Bronchial epithelial cell (primary cell): ENCODE results near the gene MPPED1. TPM values are rescaled to one million over a fixed set of nuclear protein-coding genes. Genes with fewer than 3 reads are reported as not detected.
A peak's percentile ranks its signal among the peaks of the same experiment; 100 is the strongest.

Experiments
- DNase-seq: peaks from one replicate; pipeline ENCODE4 v3.0.0-alpha.2; 2010; ENCODE audit warnings: low read depth
- FAIRE-seq: peaks from 2 replicates; lab custom pipeline; 2011; peaks lifted over from hg19 to GRCh38; lab: Jason Lieb, UNC
- H3K27me3 ChIP-seq: 2 replicates; pipeline ENCODE4 v1.5.1; 2011; ENCODE audit warnings: low read length; ENCODE audit not compliant: control insufficient read depth, insufficient read depth
- H3K36me3 ChIP-seq: 2 replicates; pipeline ENCODE4 v1.5.1; 2011; ENCODE audit warnings: low read length; ENCODE audit not compliant: control insufficient read depth, insufficient read depth
- H3K4me3 ChIP-seq: 2 replicates; pipeline ENCODE4 v1.5.1; 2011; ENCODE audit warnings: mild to moderate bottlenecking, low read depth, low read length, control low read depth
- total RNA-seq: library from RNA; depleted of rRNA; stranded (reverse); fragments of >200 nt; gene quantifications from 2 replicates; pipeline ENCODE4 v1.2.1, GENCODE V29; 2014
- TF ChIP-seq, protein P1 (sequence below): IDR thresholded peaks from 2 replicates; pipeline ENCODE4 v1.5.1; 2011; ENCODE audit warnings: mild to moderate bottlenecking, moderate library complexity, low read length, control low read depth, inconsistent platforms; ENCODE audit not compliant: insufficient read depth, severe bottlenecking

Gene MPPED1
- total RNA-seq, 1 donor from 2014 or later = not detected

- no peak overlapping the region for H3K4me3 ChIP-seq
- no peaks in the 10 kb centered on the region for H3K27me3 ChIP-seq
- TF ChIP-seq, protein P1, sequence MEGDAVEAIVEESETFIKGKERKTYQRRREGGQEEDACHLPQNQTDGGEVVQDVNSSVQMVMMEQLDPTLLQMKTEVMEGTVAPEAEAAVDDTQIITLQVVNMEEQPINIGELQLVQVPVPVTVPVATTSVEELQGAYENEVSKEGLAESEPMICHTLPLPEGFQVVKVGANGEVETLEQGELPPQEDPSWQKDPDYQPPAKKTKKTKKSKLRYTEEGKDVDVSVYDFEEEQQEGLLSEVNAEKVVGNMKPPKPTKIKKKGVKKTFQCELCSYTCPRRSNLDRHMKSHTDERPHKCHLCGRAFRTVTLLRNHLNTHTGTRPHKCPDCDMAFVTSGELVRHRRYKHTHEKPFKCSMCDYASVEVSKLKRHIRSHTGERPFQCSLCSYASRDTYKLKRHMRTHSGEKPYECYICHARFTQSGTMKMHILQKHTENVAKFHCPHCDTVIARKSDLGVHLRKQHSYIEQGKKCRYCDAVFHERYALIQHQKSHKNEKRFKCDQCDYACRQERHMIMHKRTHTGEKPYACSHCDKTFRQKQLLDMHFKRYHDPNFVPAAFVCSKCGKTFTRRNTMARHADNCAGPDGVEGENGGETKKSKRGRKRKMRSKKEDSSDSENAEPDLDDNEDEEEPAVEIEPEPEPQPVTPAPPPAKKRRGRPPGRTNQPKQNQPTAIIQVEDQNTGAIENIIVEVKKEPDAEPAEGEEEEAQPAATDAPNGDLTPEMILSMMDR = no peak
- no peak for FAIRE-seq
- no peak for DNase-seq
- H3K36me3 ChIP-seq = no peaks in the 10 kb centered on the region
Measured at GRCh38 chr22:43507235-43507634, 95.4 kb downstream of the MPPED1 start.

- no peaks in the 10 kb centered on the region for H3K36me3 ChIP-seq
- H3K4me3 ChIP-seq = no peak overlapping the region
- FAIRE-seq (no peak), DNase-seq (no peak)
- TF ChIP-seq, protein P1 = no peak
- H3K27me3 ChIP-seq = no peaks in the 10 kb centered on the region
Measured at GRCh38 chr22:43508489-43508888, 96.7 kb downstream of the MPPED1 start.

- no peak overlapping the region for H3K4me3 ChIP-seq
- FAIRE-seq (no peak), DNase-seq (no peak)
- H3K27me3 ChIP-seq = no peaks in the 10 kb centered on the region
- TF ChIP-seq, protein P1 = no peak
- no peaks in the 10 kb centered on the region for H3K36me3 ChIP-seq
Measured at GRCh38 chr22:43509337-43509736, 97.5 kb downstream of the MPPED1 start.

DNA sequence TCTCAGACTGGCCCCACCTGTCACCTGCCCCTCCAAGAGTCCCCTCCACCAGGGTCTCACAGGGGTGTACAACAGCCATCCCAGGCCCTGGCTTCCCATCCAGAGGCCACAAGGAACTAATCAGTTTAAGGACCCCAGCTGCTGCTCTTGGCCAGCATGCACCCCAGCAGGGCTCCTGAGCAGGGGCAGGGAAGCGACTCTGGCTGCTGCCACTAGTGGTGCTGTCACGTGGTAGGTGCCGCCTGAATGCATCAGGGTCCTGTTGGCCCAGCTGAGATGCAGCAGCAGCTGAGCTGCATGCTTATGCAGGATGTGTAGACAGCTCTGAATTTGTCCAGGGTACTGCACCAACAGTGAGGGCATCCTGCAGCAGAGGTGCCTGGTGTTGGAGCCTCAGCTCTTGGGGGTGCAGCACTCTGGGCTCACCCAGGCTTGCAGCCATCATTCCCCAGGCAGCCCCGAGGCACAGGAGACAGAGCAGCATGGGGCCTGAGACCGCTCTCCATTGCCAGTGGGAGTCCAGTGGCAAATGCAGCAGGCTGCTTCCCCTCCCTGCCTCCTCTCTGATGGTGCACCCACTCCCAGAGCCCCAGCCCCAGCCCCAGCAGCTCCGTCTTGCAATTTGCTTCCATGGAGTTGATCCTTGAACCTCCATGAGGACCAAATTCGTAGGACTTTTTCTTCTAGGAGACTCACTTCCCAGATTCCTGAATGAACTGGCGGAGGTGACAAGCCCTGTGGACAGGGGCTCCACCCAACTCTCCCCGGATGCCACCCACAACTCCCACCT is 98.7 kb downstream of the MPPED1 start:
- Histone ChIP-seq H3K36me3 (no peaks in the 10 kb centered on the region), H3K27me3 (no peaks in the 10 kb centered on the region), H3K4me3 (no peak overlapping the region)
- FAIRE-seq = no peak
- DNase-seq = no peak
- TF ChIP-seq, protein P1 = no peak

GRCh38 chr22:43511276-43511910 is 99.6 kb downstream of the MPPED1 start:
- DNase-seq = peak; percentile 93
- TF ChIP-seq, protein P1 = no peak
- FAIRE-seq = peak; percentile 55
- Histone ChIP-seq H3K27me3 (no peaks in the 10 kb centered on the region), H3K36me3 (no peaks in the 10 kb centered on the region), H3K4me3 (no peak overlapping the region)

- H3K27me3 ChIP-seq = no peaks in the 10 kb centered on the region
- H3K4me3 ChIP-seq = no peak overlapping the region
- no peaks in the 10 kb centered on the region for H3K36me3 ChIP-seq
- FAIRE-seq (no peak), DNase-seq (no peak)
- TF ChIP-seq, protein P1 = no peak
Measured at GRCh38 chr22:43512279-43512678, 100.5 kb downstream of the MPPED1 start.
